BLaER1 treated with 17β-estradiol and CSF1 and Interleukin-3, amounts not matched to agents 10 nM and 100 nM (cell line): ENCODE results near the gene REG3G.

ENCODE experiments used
- H3K27ac ChIP-seq, 11 experiments: shearing (Covaris generic); formaldehyde crosslinking; 2 replicates each; pipeline ENCODE4 v1.8.1; 2022
- H3K27me3 ChIP-seq, 11 experiments: shearing (Covaris generic); formaldehyde crosslinking; 2 replicates each; pipeline ENCODE4 v1.8.1; 2022
- H3K36me3 ChIP-seq, 11 experiments: shearing (Covaris generic); formaldehyde crosslinking; 2 replicates each; pipeline ENCODE4 v1.8.1; 2022
- H3K4me1 ChIP-seq, 10 experiments: shearing (Covaris generic); formaldehyde crosslinking; 2 replicates each; pipeline ENCODE4 v1.8.1; 2022
- H3K4me2 ChIP-seq, 11 experiments: shearing (Covaris generic); formaldehyde crosslinking; 2 replicates each; pipeline ENCODE4 v1.8.1; 2022
- H3K4me3 ChIP-seq, 10 experiments: shearing (Covaris generic); formaldehyde crosslinking; 2 replicates each; pipeline ENCODE4 v1.8.1; 2022
- H3K9ac ChIP-seq, 11 experiments: shearing (Covaris generic); formaldehyde crosslinking; 2 replicates each; pipeline ENCODE4 v1.8.1; 2022
- H3K9me3 ChIP-seq, 11 experiments: shearing (Covaris generic); formaldehyde crosslinking; replicated peaks in 1 of 11; 2 replicates each; pipeline ENCODE4 v1.8.1; 2022
- H4K20me1 ChIP-seq, 11 experiments: shearing (Covaris generic); formaldehyde crosslinking; 2 replicates each; pipeline ENCODE4 v1.8.1; 2022
- Cebpa-rat ChIP-seq, 11 experiments: shearing (Covaris generic); IDR thresholded peaks; 2 replicates each; pipeline ENCODE4 v1.8.1; 2022

The REG3G gene

DNA sequence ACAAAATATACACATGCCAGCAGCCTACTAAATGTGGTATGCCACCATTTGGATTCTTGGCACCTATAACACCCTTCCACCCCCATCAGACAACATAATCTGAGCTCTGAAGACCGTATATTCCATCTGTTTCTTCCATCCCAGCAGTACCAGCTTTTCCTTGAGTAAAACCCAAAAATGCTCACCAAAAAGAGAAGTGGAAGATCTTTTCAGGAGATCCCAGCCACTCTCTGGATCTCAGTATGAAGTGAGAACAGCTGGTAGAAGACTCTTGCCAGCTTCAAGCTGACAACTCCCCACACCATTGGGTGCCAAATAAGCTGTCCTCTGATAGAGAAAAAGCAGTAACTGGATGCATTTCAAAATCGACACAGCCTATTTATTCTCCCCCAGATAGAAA is 39.7 kb downstream of the REG3G start:
- TF ChIP-seq Cebpa-rat (IDR thresholded peaks at IDR 0.05) = no peak
- Histone ChIP-seq H3K9ac (no peak overlapping the region), H3K9me3 (no peaks in the 10 kb centered on the region; a peak in 1 of 22 replicates), H3K4me3 (no peak overlapping the region), H4K20me1 (no peaks in the 10 kb centered on the region), H3K27me3 (no peaks in the 10 kb centered on the region), H3K36me3 (no peaks in the 10 kb centered on the region), H3K4me2 (no peak overlapping the region), H3K4me1 (no peaks in the 10 kb centered on the region), H3K27ac (no peak overlapping the region)

DNA sequence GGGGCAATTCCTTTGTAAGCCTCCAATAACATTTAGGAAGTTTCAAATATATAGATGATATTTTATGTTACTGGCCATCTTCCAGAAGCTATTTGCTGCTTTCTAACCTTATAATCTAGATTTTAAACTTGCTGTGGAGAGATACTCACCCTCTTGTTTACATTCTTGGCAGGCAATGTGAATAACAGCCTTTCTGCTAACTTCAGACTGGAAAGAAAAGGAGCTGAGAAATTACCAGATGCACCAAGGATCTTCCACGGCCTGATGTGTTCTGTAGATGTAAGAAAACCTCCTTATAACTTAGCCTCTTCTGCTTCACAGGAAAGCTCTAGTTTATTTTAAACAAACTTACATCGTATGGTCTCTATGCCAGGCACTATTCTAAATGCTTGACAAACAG is 45.6 kb downstream of the REG3G start:
- Histone ChIP-seq H4K20me1 (no peaks in the 10 kb centered on the region), H3K27me3 (no peaks in the 10 kb centered on the region), H3K9me3 (no peaks in the 10 kb centered on the region; a peak in 1 of 22 replicates), H3K27ac (no peak overlapping the region), H3K9ac (no peak overlapping the region), H3K36me3 (no peaks in the 10 kb centered on the region), H3K4me1 (no peaks in the 10 kb centered on the region), H3K4me3 (no peak overlapping the region), H3K4me2 (no peak overlapping the region)
- TF ChIP-seq Cebpa-rat (IDR thresholded peaks at IDR 0.05) = no peak
